Progenitor cell of endocrine pancreas (in vitro differentiated cells): ENCODE results near the gene COX6B2. TPM values are rescaled to one million over a fixed set of nuclear protein-coding genes. Genes with fewer than 3 reads are reported as not detected.
"Not testable (repeated sequence)": the region's sequence is repeated elsewhere in the genome, so short reads cannot be mapped to it uniquely, and the experiment has no call there.

ENCODE experiments used
- DNase-seq: peaks from one replicate; pipeline ENCODE4 v3.0.0; 2021; ENCODE audit warnings: low spot score; ENCODE audit not compliant: unreplicated experiment
- H3K27ac Mint-ChIP-seq: 2 replicates; pipeline ENCODE4 v1.8.0; 2021; ENCODE audit warnings: mild to moderate bottlenecking, moderate library complexity, mixed read lengths
- H3K27me3 Mint-ChIP-seq: 2 replicates; pipeline ENCODE4 v1.8.0; 2021; ENCODE audit warnings: mixed read lengths
- H3K36me3 Mint-ChIP-seq: 2 replicates; pipeline ENCODE4 v1.8.0; 2022; ENCODE audit warnings: mixed read lengths; ENCODE audit not compliant: insufficient read depth
- H3K4me1 Mint-ChIP-seq: 2 replicates; pipeline ENCODE4 v1.8.0; 2021; ENCODE audit warnings: low read depth, mixed read lengths
- H3K4me3 Mint-ChIP-seq: 2 replicates; pipeline ENCODE4 v1.8.0; 2021; ENCODE audit warnings: low read depth, mild to moderate bottlenecking, moderate library complexity, mixed read lengths
- H3K9me3 Mint-ChIP-seq: 2 replicates; pipeline ENCODE4 v1.8.0; 2021; ENCODE audit warnings: low read depth, mixed read lengths
- long read RNA-seq: library from polyadenylated mRNA; unstranded; transcript quantifications from one replicate; pipeline ENCODE4 v2.0.0, GENCODE V29; 2020
- total RNA-seq: library from RNA; stranded (reverse); gene quantifications from 2 replicates; pipeline ENCODE4 v1.2.1, GENCODE V29; 2021
- TF ChIP-seq, protein P1 (sequence below): fragments of 200-600 bp; sonication (generic); IDR thresholded peaks from one replicate; pipeline ENCODE4 v1.5.0; 2021; ENCODE audit warnings: antibody characterized with exemption, mild to moderate bottlenecking; ENCODE audit not compliant: unreplicated experiment

The COX6B2 gene, protein sequence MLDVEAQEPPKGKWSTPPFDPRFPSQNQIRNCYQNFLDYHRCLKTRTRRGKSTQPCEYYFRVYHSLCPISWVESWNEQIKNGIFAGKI
- total RNA-seq, result not detected in 2 replicates
- long read RNA-seq, result 0 reads

DNA sequence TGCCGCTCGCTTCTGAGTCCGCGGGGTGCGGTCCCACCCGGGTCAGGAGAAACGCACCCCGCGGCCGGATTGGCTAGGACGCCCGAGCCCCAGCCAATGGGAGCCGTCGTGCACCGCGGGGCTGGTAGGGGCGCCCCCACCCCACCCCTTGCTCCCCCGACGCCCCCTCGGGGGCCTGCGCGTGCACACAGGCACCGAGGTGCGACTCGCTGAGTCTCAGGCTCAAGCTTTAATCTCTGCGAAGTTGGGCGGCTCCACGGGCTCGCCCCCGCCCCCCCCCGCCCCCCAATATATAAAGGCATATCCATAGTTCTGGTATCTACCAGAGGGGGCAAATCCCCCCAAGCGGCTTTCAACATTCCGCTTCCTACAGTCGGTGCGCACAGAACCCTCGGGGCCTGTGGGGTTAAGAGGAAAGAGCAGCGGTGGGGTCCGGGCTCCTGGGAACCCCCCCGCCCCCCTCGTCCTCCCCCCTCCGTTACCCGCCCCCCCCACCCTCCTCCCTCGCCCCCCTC lies at the start of gene COX6B2:
Gene COX6B2 (minus strand): TSS at position 22 of the 515 bp plus-strand sequence. CDS start 198 bp downstream, outside the sequence.
- Mint-ChIP-seq H3K27ac (no peak within 1 kb of the TSS), H3K36me3 (no peaks in the 10 kb centered on the region), H3K9me3 (no peaks in the 10 kb centered on the region), H3K4me1 (no peaks in the 10 kb centered on the region), H3K27me3 (peaks cover 78% of the 10 kb centered on the region), H3K4me3 (peak within 1 kb of the TSS; percentile 42)
- TF ChIP-seq, protein P1, sequence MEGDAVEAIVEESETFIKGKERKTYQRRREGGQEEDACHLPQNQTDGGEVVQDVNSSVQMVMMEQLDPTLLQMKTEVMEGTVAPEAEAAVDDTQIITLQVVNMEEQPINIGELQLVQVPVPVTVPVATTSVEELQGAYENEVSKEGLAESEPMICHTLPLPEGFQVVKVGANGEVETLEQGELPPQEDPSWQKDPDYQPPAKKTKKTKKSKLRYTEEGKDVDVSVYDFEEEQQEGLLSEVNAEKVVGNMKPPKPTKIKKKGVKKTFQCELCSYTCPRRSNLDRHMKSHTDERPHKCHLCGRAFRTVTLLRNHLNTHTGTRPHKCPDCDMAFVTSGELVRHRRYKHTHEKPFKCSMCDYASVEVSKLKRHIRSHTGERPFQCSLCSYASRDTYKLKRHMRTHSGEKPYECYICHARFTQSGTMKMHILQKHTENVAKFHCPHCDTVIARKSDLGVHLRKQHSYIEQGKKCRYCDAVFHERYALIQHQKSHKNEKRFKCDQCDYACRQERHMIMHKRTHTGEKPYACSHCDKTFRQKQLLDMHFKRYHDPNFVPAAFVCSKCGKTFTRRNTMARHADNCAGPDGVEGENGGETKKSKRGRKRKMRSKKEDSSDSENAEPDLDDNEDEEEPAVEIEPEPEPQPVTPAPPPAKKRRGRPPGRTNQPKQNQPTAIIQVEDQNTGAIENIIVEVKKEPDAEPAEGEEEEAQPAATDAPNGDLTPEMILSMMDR, result no peak
- DNase-seq, result no peak

DNA sequence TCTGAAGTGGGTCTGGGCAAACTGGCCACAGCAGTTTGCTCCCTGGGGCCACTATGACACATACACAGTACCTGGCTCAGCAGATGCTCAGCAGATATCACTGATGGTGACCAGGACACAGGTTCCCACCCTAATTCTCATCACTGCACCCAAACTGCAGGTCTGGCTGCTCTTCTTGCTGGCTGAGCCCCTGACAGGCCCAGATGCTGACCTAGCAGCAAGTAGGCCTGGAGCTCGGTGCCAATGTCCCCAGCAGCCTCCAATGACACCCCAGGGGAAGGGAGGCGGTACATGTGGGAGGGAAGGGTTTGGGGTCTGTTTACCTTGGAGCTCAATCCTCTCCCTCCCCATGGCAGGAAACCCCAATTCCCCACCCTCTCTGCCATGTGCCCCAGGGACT lies 48.0 kb upstream of the COX6B2 start:
- Mint-ChIP-seq H3K9me3 (no peaks in the 10 kb centered on the region), H3K4me1 (peaks cover 14% of the 10 kb centered on the region), H3K36me3 (peaks cover 19% of the 10 kb centered on the region), H3K27ac (no peak overlapping the region), H3K4me3 (no peak overlapping the region), H3K27me3 (no peaks in the 10 kb centered on the region)
- no peak for DNase-seq
- TF ChIP-seq, protein P1, result no peak

DNA sequence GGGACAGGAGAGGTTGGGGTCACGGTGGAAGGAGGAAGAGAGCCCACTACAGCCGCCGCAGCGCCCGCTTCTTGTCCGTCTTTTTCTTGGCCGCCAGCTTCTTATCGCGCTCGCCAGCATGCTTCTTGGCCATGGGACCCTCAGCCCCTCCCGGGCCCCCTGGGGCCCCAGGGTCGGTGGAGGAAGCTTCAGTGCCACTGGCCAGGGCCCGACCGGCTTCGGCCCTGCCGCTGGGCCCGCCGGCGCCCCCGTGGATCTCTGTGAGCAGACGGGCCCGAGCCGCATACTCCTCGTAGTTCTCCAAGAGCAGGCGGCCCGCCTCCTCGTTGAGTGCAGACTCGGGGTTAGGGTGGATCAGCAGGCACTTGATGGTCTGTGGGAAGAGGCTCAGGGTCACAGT lies 46.9 kb upstream of the COX6B2 start:
- DNase-seq, H3K4me3 Mint-ChIP-seq, H3K9me3 Mint-ChIP-seq, H3K27me3 Mint-ChIP-seq, H3K27ac Mint-ChIP-seq, H3K4me1 Mint-ChIP-seq: not testable (repeated sequence)
- peaks cover 17% of the 10 kb centered on the region for H3K36me3 Mint-ChIP-seq

DNA sequence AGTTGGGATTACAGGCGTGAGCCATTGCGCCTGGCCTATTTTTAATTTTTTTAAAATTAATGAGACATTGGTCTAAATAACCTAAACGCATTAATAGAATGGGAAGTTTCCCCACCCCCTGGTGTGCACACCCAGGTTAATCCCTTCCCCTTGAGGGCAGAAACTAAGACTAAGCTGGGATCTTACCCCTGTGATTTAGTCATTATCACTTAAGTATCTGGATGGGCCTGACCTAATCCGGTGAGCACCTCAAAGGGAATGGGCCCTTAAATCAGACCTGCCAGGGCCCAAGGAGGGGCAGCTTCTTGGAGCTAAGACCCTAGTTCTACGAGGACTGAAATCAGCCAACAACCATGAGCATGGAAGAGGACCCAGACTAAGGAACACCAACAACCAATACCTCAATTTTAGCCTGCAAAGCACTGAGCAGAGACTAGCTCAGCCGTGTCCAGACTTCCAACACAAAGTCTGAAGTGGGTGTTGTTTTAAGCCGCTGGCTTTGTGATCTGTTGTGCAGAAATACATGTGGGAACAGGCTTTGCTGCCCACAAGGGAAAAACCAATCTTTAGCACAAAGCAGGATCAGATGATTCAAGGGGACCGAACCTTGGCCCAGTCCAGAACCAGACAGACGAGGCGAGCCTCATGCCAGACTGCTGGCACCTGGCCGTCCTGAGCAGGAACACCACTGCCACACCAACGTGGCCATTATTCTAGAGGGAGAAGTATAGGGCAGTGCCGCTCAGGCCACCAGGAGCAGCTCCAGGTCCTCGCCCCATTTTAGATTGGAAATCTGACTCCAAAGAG lies 46.0 kb upstream of the COX6B2 start:
- no peak overlapping the region for H3K27ac Mint-ChIP-seq
- DNase-seq, result no peak
- peaks cover under 1% of the 10 kb centered on the region for H3K4me1 Mint-ChIP-seq
- TF ChIP-seq, protein P1, result no peak
- H3K36me3 Mint-ChIP-seq, result peaks cover 10% of the 10 kb centered on the region
- H3K9me3 Mint-ChIP-seq, result no peaks in the 10 kb centered on the region
- no peaks in the 10 kb centered on the region for H3K27me3 Mint-ChIP-seq
- no peak overlapping the region for H3K4me3 Mint-ChIP-seq

DNA sequence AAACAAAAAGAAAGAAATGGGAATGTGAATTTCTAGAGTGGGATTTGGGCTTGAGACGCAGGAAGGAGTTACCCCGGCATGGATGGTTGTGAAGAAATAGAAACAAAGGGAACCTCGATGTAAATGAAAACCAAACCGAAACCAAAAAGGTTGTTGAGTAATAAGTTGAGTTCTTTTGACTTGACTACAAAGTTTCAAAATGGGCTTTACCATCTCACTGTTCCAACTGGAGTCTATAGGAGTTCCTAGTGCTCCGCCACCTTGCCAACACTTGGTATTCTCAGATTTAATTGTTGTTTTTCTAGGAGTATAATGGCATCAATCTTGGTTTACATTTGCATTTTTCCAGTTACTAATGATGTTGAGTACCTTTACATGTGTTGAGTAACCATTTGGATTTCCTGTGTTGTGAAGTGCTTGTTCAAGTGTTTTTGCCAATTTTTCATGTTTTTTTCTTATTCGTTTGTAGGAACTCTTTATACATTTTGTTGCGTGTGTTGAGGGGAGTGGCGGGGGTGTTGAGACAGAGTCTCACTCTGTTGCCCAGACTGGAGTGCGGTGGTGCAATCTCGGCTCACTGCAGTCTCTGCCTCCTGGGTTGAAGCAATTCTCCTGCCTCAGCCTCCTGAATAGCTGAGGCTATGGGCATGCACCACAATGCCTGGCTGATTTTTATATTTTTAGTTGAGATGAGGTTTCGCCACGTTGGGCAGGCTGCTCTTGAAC lies 43.8 kb upstream of the COX6B2 start:
- H3K4me3 Mint-ChIP-seq, result no peak overlapping the region

More for the DNA sequence above, 43.8 kb upstream of the COX6B2 start:
- Mint-ChIP-seq H3K36me3 (peaks cover 10% of the 10 kb centered on the region), H3K9me3 (no peaks in the 10 kb centered on the region), H3K4me1 (peaks cover under 1% of the 10 kb centered on the region), H3K27ac (peak overlapping the region; percentile 7), H3K27me3 (no peaks in the 10 kb centered on the region)
- DNase-seq, result no peak
- TF ChIP-seq, protein P1, result no peak
